Effector memory CD4-positive, alpha-beta T cell (primary cell): ENCODE results near the gene ZNF548.

Experiments
- DNase-seq, 3 donors: peaks; one replicate each; pipeline ENCODE4 v3.0.0-alpha.2; 2020
- H3K27ac ChIP-seq: 2 replicates; pipeline ENCODE4 v1.7.0; 2013; ENCODE audit warnings: mild to moderate bottlenecking, low read length, moderate library complexity; ENCODE audit not compliant: insufficient read depth, poor library complexity, severe bottlenecking
- H3K27me3 ChIP-seq: replicated peaks from 2 replicates; pipeline ENCODE4 v1.7.0; 2013; ENCODE audit warnings: mild to moderate bottlenecking, low read length; ENCODE audit not compliant: insufficient read depth, control insufficient read depth, poor library complexity, severe bottlenecking
- H3K36me3 ChIP-seq: 2 replicates; pipeline ENCODE4 v1.7.0; 2013; ENCODE audit warnings: mild to moderate bottlenecking, low read length, moderate library complexity; ENCODE audit not compliant: control insufficient read depth, insufficient read depth
- H3K4me1 ChIP-seq: 2 replicates; pipeline ENCODE4 v1.7.0; 2013; ENCODE audit warnings: low read length, mild to moderate bottlenecking; ENCODE audit not compliant: control insufficient read depth, insufficient read depth, poor library complexity, severe bottlenecking
- H3K4me3 ChIP-seq: 2 replicates; pipeline ENCODE4 v1.7.0; 2013; ENCODE audit warnings: low read length, low read depth, mild to moderate bottlenecking; ENCODE audit not compliant: insufficient read depth, poor library complexity, severe bottlenecking
- H3K9me3 ChIP-seq: 2 replicates; pipeline ENCODE4 v1.7.0; 2013; ENCODE audit warnings: mild to moderate bottlenecking, low read length, moderate library complexity; ENCODE audit not compliant: control insufficient read depth
- total RNA-seq, 3 donors: gene quantifications; one replicate each; lab custom pipeline; 2026; lab: John Stamatoyannopoulos, UW

The ZNF548 gene
- total RNA-seq = 54.8 to 61.5 (median 61.0) reads per million in 3 donors

DNA sequence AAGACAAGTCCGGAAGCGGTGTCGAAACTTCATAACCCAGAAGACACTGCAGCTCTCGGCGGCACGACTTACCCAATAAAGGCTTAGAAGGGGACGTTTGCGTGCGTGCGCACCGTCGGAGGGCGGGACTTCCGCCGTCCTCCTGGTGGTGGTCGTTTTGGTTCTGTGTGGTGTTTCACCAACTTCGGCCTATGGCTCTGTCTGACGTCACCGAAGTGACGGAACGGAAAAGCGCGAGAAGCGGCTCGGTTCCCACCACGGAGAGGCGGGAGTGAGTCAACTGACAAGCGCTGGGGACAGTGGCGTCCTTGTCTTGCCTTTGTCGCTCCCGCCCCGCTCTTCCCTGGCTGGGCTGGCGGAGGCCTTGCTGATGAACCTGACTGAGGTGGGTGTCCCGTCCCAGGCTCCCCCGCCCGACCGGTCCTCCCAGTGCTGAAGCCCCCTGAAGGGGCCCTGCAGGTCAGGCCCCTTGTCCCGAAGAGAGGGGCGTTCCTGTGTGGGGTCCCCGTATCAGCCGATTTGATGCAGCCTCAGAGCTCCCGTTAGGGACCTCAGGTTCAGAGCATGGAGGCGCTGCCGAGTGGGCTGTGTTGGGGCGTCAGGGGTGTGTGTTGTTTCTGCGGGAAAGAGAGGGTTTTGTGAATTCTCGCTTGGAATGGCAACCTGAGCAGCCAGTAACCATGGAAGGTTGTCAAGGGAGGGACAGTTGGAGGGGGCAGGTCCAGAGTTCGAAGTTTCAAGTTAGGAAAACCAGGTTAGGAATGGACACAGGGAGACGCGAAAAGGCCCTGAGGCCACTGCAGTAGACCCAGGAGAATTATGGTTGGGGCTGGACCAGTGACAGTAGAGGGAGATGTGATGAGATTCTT lies at the start of gene ZNF548:
Gene ZNF548, plus strand, starts transcription at position 125 of the 869 bp plus-strand sequence. Its CDS starts 246 bp downstream, at position 371.
- DNase-seq = peak; percentile 98

DNA sequence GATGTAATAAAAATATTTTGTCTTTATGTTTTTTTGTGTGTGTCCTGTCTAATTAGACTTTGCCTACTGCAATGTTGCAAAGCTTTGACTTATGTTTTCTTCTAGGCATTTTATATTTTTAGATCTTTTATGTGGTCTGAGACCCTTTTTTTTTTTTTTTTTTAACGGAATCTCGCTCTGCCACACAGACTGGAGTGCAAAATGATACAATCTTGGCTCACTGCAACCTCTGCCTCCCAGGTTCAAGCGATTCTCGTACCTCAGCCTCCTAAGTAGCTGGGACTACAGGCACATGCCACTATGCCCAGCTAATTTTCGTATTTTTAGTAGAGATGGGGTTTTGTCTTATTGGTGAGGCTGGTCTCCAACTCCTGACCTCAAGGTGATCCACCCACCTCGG lies 47.1 kb upstream of the ZNF548 start:
- H3K4me3 ChIP-seq = no peak overlapping the region
- no peaks in the 10 kb centered on the region for H3K4me1 ChIP-seq
- no peaks in the 10 kb centered on the region for H3K27me3 ChIP-seq
- H3K27ac ChIP-seq = no peak overlapping the region
- H3K9me3 ChIP-seq = no peaks in the 10 kb centered on the region
- H3K36me3 ChIP-seq = no peaks in the 10 kb centered on the region
- DNase-seq = no peak

More for the DNA sequence above, at the start of gene ZNF548:
- no peaks in the 10 kb centered on the region for H3K27me3 ChIP-seq
- peaks cover 21% of the 10 kb centered on the region for H3K36me3 ChIP-seq
- peak within 1 kb of the TSS; percentile 81 for H3K4me3 ChIP-seq
- H3K27ac ChIP-seq = peak within 1 kb of the TSS; percentile 82
- peaks cover 10% of the 10 kb centered on the region for H3K4me1 ChIP-seq
- no peaks in the 10 kb centered on the region for H3K9me3 ChIP-seq

DNA sequence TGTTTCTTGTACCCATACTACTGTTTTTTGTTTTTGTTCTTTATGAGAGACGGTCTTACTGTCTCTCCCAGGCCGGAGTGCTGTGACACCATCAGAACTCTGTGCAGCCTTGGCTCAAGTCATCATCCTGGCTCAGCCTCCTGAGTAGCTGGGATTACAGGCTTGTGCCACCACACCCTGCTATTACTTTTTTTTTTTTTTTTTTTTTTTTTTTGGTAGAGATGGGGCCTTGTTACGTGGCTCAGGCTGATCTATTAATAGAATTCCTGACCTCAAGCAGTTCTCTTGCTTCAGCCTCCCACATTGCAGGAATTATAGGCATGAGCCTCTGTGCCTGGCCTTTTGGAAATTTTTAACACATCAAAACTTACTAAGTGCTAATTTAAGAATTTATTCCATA lies 41.5 kb upstream of the ZNF548 start:
- Histone ChIP-seq H3K36me3 (no peaks in the 10 kb centered on the region), H3K4me1 (peaks cover 10% of the 10 kb centered on the region), H3K27me3 (no peaks in the 10 kb centered on the region), H3K9me3 (no peaks in the 10 kb centered on the region), H3K27ac (no peak overlapping the region), H3K4me3 (no peak overlapping the region)
- no peak for DNase-seq

DNA sequence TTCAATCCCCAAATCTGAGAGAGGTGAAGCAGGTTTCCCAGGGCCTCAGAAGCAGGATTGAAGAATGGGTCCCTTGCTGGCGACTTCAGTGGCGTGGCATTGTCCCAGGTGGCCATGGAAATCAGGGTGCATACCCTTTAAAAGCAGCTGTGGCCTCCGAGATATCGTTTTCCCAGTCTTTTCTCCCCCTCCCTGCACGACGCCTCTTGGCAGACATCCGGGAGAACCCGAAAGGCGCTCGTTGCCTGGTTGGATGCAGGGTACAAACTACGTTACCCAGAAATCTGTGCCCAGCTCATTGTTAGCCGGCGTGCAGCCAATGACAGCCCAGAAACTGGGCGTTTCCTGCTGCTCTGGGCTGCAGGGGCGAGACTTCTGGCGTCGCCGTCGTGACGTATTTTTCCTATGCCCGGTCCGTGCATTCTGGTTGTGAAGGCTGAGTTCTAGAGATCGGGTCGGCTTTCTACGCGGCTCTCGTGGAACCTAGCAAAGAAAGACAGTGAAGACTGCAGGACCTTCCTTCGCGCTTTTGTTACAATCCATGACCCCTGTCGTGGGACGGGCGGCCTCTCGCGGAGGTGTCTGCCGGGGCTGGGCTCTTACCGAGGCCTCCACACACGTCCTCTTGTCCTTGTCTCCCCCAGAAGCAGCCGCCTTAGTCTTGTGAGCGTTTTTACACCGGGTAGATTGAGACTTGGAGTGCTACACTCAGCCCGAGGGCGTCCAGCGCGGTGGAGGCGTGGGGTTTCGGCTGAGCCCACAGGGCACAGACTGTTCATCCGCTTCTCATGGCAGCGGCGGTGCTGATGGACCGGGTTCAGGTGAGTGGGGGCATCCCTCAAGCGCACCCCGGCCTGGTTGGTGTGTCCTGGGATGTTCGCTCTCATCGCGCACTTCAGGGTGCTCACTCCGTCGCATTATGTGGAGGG lies 38.5 kb upstream of the ZNF548 start, which contains the start of gene ZNF304:
Gene ZNF304, plus strand, starts transcription at position 395 of the 929 bp plus-strand sequence. Its CDS starts 394 bp downstream, at position 789.
- peak within 1 kb of the TSS; percentile 81 for H3K4me3 ChIP-seq
- H3K9me3 ChIP-seq = peaks cover 5% of the 10 kb centered on the region
- peaks cover 29% of the 10 kb centered on the region for H3K36me3 ChIP-seq
- H3K27ac ChIP-seq = peak within 1 kb of the TSS; percentile 57
- peak; percentile 57 to 78 (median 70) for DNase-seq
- no peaks in the 10 kb centered on the region for H3K27me3 ChIP-seq
- H3K4me1 ChIP-seq = peaks cover 10% of the 10 kb centered on the region

DNA sequence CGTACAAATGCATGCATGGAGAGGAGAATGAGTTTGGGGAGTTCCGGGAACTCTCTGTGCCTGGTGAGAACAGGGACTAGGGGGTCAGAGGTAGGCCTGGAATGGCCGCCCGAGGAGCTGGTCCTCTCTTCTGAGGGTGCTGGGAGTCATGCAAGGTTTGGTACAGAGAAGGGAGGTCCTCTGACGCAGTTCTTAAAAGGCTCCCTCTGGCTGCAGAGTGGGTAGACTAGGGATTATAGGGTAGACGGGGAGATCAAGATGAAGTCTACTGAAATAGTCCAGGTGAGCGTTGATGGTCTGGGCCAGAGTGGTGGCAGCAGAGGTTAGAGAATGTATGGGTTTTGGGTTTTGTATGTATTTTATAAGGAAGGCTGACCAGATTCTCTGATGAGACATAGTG lies 37.8 kb upstream of the ZNF548 start:
- no peak for DNase-seq
- Histone ChIP-seq H3K27ac (no peak overlapping the region), H3K4me1 (peaks cover 10% of the 10 kb centered on the region)

DNA sequence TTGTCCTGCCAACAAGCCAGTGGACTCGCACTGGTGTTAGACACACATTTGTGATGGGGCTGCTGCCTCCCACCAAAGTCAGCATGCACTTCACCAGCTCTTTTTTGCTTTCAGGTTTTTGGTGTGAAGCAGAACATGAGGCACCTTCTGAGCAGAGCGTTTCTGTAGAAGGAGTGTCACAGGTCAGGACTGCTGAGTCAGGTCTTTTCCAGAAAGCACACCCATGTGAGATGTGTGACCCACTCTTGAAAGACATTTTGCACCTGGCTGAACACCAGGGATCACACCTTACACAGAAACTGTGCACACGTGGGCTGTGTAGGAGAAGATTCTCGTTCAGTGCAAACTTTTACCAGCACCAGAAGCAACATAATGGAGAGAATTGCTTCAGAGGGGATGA lies 33.7 kb upstream of the ZNF548 start:
- H3K36me3 ChIP-seq = peaks cover 40% of the 10 kb centered on the region
- no peaks in the 10 kb centered on the region for H3K27me3 ChIP-seq
- peaks cover 18% of the 10 kb centered on the region for H3K9me3 ChIP-seq
- no peak for DNase-seq
- no peak overlapping the region for H3K27ac ChIP-seq
- H3K4me3 ChIP-seq = no peak overlapping the region
- peaks cover 10% of the 10 kb centered on the region for H3K4me1 ChIP-seq

More for the DNA sequence above, 37.8 kb upstream of the ZNF548 start:
- Histone ChIP-seq H3K9me3 (peaks cover 8% of the 10 kb centered on the region), H3K27me3 (no peaks in the 10 kb centered on the region), H3K36me3 (peaks cover 36% of the 10 kb centered on the region), H3K4me3 (peak overlapping the region; percentile 81)

DNA sequence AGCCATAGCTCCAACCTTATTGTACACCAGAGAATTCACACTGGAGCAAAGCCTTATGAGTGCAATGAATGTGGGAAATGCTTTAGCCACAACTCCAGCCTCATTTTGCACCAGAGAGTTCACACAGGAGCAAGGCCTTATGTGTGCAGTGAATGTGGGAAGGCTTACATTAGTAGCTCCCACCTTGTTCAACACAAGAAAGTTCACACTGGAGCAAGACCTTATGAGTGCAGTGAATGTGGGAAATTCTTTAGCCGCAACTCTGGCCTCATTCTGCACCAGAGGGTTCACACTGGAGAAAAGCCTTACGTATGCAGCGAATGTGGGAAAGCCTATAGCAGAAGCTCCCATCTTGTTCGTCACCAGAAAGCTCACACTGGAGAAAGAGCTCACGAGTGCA lies 32.2 kb upstream of the ZNF548 start:
- no peak overlapping the region for H3K27ac ChIP-seq
- peaks cover 18% of the 10 kb centered on the region for H3K9me3 ChIP-seq
- no peak overlapping the region for H3K4me3 ChIP-seq
- peaks cover 40% of the 10 kb centered on the region for H3K36me3 ChIP-seq
- no peak for DNase-seq
- H3K4me1 ChIP-seq = peaks cover under 1% of the 10 kb centered on the region
- H3K27me3 ChIP-seq = no peaks in the 10 kb centered on the region

DNA sequence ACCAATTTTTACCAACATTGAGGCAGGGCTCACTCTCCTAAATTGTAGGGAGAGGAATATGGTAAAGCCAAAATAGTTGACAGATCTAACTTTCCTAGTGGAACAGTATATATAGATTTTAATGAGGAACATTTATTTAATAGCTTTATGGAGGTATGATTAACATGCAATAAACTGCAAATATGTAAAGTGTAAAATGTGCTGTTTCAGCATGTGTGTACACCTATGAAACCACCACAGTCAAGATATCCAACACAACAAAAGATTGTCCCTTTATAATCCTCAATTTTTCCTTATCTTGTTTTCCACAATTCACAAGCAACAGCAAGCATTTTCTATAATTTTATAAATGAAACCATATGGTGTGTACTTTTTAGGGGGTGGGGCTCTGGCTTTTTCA lies 30.4 kb upstream of the ZNF548 start:
- H3K27me3 ChIP-seq = no peaks in the 10 kb centered on the region
- peaks cover 18% of the 10 kb centered on the region for H3K9me3 ChIP-seq
- peaks cover 5% of the 10 kb centered on the region for H3K4me1 ChIP-seq
- peaks cover 29% of the 10 kb centered on the region for H3K36me3 ChIP-seq
- H3K27ac ChIP-seq = no peak overlapping the region
- no peak overlapping the region for H3K4me3 ChIP-seq
- no peak for DNase-seq

DNA sequence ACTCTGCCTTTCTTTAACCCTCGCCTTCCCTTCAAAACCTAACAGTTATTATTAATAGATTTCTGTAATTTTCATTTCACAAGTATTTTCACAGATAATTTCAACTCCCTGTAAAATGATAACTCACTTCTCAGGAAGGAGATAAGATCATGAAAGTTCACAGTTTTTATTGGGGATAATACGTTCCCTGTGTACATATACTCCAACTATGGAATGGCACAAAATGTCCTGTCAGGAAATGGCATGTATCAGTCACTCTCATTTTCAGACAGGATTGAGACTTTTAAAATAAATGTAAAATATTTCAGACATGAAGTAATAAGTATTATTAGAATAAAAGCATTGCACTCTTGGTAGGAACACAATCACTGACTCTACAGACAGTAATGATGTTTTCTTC lies 27.2 kb upstream of the ZNF548 start:
- DNase-seq = no peak
- Histone ChIP-seq H3K27ac (peak overlapping the region; percentile 80), H3K4me3 (no peak overlapping the region), H3K36me3 (no peaks in the 10 kb centered on the region), H3K9me3 (peaks cover 6% of the 10 kb centered on the region), H3K4me1 (peaks cover 5% of the 10 kb centered on the region), H3K27me3 (no peaks in the 10 kb centered on the region)
